Ectodermal cell (in vitro differentiated cells): ENCODE data around the gene KCNC1.

Experiments used
- H3K27ac ChIP-seq: 2 replicates; pipeline ENCODE4 v1.7.0; 2013; ENCODE audit warnings: mild to moderate bottlenecking, low read depth, low read length; ENCODE audit not compliant: insufficient read depth, poor library complexity, severe bottlenecking
- H3K27me3 ChIP-seq: 2 replicates; pipeline ENCODE4 v1.7.0; 2013; ENCODE audit warnings: mild to moderate bottlenecking, low read length; ENCODE audit not compliant: insufficient read depth, control insufficient read depth, poor library complexity, severe bottlenecking
- H3K36me3 ChIP-seq: one replicate; pipeline ENCODE4 v1.7.0; 2013; ENCODE audit warnings: low read length; ENCODE audit not compliant: control insufficient read depth, insufficient read depth
- H3K4me1 ChIP-seq: one replicate; pipeline ENCODE4 v1.7.0; 2013; ENCODE audit warnings: low read length; ENCODE audit not compliant: control insufficient read depth, insufficient read depth
- H3K4me3 ChIP-seq: 2 replicates; pipeline ENCODE4 v1.7.0; 2013; ENCODE audit warnings: low read depth, low read length, control low read depth; ENCODE audit not compliant: insufficient read depth
- H3K9me3 ChIP-seq: 2 replicates; pipeline ENCODE4 v1.7.0; 2013; ENCODE audit warnings: mild to moderate bottlenecking, low read length, moderate library complexity; ENCODE audit not compliant: control insufficient read depth
- WGBS, 2 experiments: methylation state at CpG; one replicate each; pipeline ENCODE4 v1.1.7; 2013; ENCODE audit warnings: missing lambda C conversion rate in 2 of 2; 5-methylcytosine and 5-hydroxymethylcytosine counted together

KCNC1 gene

DNA sequence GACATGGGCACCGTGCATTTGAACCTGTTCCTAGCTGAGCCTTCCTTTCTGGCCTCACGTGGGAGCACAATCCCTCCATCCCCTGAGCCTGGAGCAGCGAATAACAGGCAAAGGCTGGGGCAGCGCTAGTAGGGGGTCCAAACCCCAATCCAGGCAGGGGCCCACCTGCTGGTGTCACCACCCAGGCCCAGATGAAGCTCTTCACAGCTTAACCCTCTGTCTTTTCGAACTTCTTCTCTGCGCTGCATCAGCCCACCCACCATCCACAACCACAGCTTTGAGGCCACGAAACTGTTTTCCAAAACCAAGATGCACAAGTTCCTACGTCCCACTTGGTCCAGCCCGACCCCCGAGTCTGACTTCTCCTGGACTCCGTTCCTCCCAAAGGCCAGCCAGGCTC lies 11.5 kb downstream of the KCNC1 start:
- Histone ChIP-seq H3K36me3 (no peaks in the 10 kb centered on the region), H3K9me3 (no peaks in the 10 kb centered on the region), H3K4me1 (no peaks in the 10 kb centered on the region), H3K27ac (no peak overlapping the region), H3K4me3 (no peak overlapping the region), H3K27me3 (no peaks in the 10 kb centered on the region)
- WGBS, 2 experiments = 81 to 83% methylated on average over 11 of the region's 11 CpGs

DNA sequence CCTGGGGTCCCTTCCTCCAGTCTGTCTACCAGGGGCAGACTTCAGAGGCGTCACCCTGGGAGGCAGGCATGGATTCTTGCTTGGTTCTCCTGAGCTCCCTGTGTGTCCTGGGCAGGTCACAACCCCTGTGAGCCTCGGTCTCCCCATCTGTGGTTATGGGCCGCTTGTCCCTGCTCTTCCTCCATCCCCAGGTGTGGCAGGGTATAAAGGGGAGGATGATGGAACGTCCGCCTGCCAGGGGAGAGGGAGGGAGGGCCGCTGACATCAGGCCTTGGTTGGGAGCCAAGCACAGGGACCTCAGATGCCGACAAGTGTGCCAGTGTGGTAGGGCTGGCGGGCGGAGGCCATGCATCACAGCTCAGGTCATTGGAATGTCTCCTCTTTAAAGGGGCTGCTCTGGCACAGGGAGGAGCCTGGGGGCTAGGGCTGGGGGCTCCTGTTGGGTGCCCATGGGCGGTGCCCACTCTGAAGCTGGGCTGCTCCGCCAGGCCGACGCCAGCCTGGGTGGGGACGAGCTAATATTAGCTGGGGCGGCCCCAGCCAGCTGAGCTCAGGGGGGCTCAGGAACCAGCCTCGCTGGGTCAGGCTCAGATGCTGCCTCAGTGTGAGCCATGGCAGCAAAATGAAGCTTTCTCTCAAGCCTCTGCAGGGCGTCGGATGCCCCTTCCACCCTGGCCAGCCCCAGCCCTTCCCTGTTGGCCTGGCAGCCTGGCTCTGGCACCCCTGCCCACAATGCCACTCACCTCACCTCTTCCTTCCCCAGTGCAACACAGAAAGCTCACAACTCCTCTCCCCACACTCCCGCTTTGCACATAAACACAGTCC lies 12.8 kb downstream of the KCNC1 start:
- Histone ChIP-seq H3K36me3 (no peaks in the 10 kb centered on the region), H3K27ac (no peak overlapping the region), H3K4me1 (no peaks in the 10 kb centered on the region), H3K4me3 (no peak overlapping the region), H3K9me3 (no peaks in the 10 kb centered on the region), H3K27me3 (no peaks in the 10 kb centered on the region)
- WGBS, 2 experiments = 89% methylated on average over 19 of the region's 19 CpGs

DNA sequence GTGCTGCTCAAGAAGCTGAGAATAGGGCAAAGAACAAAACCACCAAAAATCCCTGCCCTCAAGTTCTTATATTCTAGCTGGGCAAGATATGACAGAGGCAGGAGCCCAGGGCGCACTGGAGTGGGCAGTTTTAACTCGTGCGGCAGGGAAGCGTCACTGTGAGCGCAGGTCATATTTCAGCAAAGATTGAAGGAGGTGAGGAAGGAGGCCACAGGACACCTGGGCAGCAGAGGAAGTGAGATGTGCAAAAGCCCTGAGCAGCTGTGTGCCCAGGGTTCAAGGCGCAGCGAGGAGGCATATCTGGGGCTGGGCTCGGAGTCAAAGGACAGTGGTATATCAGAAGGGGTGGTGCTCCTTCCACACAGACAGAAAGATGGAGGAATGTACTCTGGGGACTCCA lies 13.5 kb downstream of the KCNC1 start:
- H3K4me3 ChIP-seq = no peak overlapping the region
- H3K27me3 ChIP-seq = no peaks in the 10 kb centered on the region
- no peaks in the 10 kb centered on the region for H3K9me3 ChIP-seq
- WGBS, 2 experiments = 88 to 91% methylated on average over 8 of the region's 8 CpGs
- H3K36me3 ChIP-seq = no peaks in the 10 kb centered on the region
- no peaks in the 10 kb centered on the region for H3K4me1 ChIP-seq
- H3K27ac ChIP-seq = no peak overlapping the region

DNA sequence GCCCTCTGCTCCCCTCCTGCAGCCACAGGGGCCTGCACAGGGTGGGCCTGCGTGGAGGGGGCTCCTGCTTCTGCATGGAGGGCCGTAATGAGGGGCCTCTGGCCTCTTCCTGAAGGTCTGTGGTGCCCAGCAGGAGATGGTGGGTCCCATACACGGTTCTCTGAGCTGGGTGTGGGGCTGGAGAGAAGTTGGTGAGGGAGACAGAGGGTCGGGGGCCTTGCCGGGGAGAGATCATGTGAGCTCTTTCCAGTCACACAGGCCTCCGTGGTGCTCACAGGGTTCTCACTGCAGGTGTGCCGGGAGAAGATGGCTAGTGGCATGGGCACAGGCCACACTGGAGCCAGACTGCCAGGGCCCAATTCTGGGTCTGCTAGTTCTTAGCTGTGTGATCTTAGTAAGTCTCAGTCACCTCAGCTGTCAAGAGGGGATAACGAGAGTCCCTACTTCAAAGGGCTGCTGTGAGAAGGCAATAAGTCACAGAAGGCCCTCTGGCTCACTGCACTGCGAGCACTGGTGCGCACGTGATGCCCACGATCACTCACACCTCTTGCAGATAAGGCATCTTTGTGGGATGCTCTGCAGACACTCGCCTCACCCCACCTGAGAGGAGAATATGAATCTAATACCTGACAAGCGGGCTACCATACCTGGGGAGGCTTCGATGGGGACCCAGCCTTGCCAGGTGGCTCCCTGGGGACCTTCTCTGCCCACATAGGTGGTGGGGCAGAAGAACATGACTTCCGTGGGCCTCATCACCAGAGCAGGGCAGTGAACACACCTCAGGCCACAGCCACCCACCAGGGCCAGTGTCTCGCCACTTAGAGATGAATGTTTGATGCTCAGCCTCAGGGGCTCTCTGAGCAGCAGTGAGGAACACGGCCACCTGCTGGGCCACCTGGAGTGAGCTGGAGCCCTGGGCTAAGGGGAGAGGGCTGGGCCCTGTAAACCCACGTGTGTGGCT lies 14.5 kb downstream of the KCNC1 start:
- WGBS, 2 experiments = 91% methylated on average over 19 of the region's 19 CpGs

DNA sequence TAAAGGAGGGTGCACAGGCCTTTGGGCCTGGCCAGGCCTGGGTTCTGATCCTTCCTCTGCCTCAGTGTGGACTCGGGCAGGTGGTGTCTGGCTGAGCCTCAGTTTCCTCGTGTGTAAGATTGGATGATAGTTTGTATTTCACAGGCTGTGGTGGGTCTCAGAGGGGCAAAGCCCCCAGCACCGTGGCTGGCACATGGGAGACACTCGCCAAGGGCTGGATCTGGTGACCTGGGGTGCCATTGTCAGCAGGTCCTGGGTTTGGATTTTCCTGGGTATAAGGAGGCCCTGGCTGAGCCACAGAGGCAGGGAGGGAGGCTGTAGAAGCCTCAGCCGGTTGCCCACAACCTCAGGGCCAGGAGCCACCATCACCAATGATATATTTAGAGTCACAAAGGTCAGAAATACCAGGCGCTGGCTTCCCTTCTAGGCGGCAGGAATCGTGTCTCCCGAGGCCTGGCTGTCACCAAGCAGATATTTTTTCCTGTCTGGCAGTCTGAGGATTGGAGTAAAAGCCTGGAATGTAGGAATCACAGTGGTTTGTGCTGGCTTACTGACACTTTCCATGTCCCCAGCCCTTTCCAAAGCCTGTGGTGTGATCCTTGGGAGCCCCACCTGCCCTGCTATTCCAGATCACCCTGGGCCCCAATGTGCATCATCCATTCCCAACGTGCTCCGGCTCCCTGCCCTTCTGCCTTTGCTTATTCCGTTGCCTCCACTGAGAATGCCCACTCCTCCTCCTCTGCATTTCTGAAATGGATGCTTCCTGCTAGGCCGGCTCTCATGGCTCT lies 15.6 kb downstream of the KCNC1 start:
- no peaks in the 10 kb centered on the region for H3K9me3 ChIP-seq
- 87 to 91% methylated on average over 13 of the region's 13 CpGs for WGBS, 2 experiments
- no peaks in the 10 kb centered on the region for H3K36me3 ChIP-seq
- no peaks in the 10 kb centered on the region for H3K27me3 ChIP-seq
- no peak overlapping the region for H3K4me3 ChIP-seq
- H3K4me1 ChIP-seq = no peaks in the 10 kb centered on the region
- H3K27ac ChIP-seq = no peak overlapping the region

More for the DNA sequence above, 14.5 kb downstream of the KCNC1 start:
- no peaks in the 10 kb centered on the region for H3K27me3 ChIP-seq
- no peaks in the 10 kb centered on the region for H3K36me3 ChIP-seq
- no peak overlapping the region for H3K4me3 ChIP-seq
- H3K4me1 ChIP-seq = no peaks in the 10 kb centered on the region
- H3K27ac ChIP-seq = no peak overlapping the region
- no peaks in the 10 kb centered on the region for H3K9me3 ChIP-seq

DNA sequence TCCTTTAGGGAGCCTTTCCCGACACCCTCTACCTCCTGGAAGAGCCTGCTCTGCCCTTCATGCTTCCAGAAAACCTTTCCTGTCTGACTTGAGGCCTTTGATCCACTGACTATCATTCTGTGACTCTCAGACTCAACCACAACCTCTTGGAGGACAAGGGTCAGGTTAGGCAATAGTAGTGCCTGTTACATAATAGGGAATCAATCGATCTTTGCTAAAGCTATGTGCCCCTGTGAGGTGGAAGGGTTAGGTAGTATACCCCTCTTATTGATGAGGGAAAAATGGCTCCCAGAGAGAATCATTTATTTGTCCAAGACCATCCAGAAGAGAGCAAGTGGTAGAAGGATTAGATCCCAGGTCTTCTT lies 16.2 kb downstream of the KCNC1 start:
- H3K9me3 ChIP-seq = no peaks in the 10 kb centered on the region
- H3K27me3 ChIP-seq = peaks cover 5% of the 10 kb centered on the region
- H3K4me3 ChIP-seq = no peak overlapping the region
- no peaks in the 10 kb centered on the region for H3K36me3 ChIP-seq
- 86 to 91% methylated on average over 2 of the region's 2 CpGs for WGBS, 2 experiments
- no peaks in the 10 kb centered on the region for H3K4me1 ChIP-seq
- H3K27ac ChIP-seq = no peak overlapping the region

DNA sequence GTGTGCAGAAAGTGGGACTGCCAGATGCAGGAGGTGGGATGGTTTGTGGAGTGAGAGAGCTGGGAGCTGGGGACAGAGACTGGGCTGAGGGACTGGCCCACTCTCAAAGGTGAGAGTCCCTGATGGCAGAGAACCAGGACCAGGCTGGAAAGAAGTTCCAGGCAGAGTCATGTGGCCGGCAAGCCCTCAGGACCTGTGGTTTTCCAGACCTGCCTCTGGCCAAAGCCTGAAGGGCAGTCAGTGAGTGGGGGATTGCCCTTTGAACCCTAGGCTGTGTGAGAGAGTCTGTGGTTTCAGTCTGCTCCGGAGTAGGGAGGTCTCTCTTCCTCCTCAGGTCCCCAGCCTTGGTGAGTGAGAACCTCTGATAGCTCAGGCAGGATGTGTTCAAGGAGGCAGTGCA lies 17.0 kb downstream of the KCNC1 start:
- H3K4me3 ChIP-seq = no peak overlapping the region
- no peak overlapping the region for H3K27ac ChIP-seq
- no peaks in the 10 kb centered on the region for H3K9me3 ChIP-seq
- peaks cover 5% of the 10 kb centered on the region for H3K27me3 ChIP-seq
- H3K36me3 ChIP-seq = no peaks in the 10 kb centered on the region
- no peaks in the 10 kb centered on the region for H3K4me1 ChIP-seq
- 90 to 93% methylated on average over 2 of the region's 2 CpGs for WGBS, 2 experiments

DNA sequence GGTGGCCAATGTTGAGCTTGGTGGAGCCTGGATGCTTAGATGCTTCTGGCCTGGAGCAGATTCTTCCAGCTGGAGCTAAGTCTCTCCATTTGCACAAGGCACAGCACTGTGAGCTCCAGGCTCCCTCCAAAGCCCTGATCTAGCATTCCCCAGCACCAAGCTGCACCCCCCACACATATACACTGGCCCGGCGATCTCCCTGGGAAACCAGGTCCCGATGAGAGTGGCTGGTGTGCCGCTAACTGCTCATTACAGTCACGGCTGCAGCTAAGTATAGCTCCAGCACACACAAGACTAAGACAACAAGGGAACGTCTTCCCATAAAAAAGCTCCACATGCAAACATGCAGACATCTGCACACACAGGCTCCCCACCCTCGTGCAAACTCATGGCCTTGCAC lies 17.6 kb downstream of the KCNC1 start:
- Histone ChIP-seq H3K27me3 (peaks cover 5% of the 10 kb centered on the region), H3K9me3 (no peaks in the 10 kb centered on the region), H3K4me1 (no peaks in the 10 kb centered on the region), H3K4me3 (no peak overlapping the region), H3K36me3 (no peaks in the 10 kb centered on the region), H3K27ac (no peak overlapping the region)
- 90 to 91% methylated on average over 7 of the region's 7 CpGs for WGBS, 2 experiments

DNA sequence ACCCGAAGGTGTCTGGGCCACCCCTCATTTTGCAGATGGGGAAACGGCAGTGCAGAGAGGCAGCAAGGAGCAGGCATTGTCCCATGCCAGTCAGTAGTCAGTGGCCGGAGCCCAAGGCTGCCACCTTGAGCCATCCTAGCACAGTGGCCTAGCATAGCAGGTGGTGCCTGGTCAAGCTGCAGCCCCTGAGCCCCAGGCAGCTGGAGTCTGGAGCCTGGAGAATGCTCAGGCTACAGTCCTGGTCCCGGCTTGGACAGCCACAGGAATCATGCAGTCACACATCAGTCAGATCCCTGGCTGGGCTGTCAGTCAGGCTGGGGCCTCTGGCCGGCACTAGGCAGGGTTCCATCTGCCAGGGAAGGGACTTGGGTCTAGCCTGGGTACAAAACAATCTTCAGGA lies 18.6 kb downstream of the KCNC1 start:
- Histone ChIP-seq H3K4me1 (no peaks in the 10 kb centered on the region), H3K9me3 (no peaks in the 10 kb centered on the region), H3K36me3 (no peaks in the 10 kb centered on the region), H3K27ac (no peak overlapping the region), H3K4me3 (no peak overlapping the region), H3K27me3 (peaks cover 5% of the 10 kb centered on the region)
- 76 to 80% methylated on average over 5 of the region's 5 CpGs for WGBS, 2 experiments

DNA sequence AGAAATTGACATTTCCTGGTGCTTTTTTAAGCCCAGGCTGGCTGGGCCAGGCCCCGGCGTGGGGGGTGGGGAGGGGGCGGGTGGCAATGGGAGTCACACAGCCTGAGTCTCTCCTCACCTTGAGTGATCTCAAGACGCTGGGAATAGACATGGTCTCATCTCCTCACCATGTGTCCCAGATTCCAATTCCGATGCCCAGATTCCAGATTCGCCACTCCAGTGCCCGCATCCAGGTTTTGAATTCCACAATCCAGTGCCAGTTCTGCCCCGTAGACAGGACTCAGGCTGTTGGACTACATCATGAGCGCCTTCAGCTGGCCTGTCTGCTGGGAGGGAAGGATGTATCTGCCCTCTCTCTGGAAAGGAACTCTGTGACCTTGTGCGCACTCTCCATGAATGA lies 19.1 kb downstream of the KCNC1 start:
- no peaks in the 10 kb centered on the region for H3K36me3 ChIP-seq
- no peak overlapping the region for H3K4me3 ChIP-seq
- H3K27me3 ChIP-seq = peaks cover 5% of the 10 kb centered on the region
- 93% methylated on average over 10 of the region's 10 CpGs for WGBS, 2 experiments
- H3K27ac ChIP-seq = no peak overlapping the region
- H3K9me3 ChIP-seq = no peaks in the 10 kb centered on the region
- H3K4me1 ChIP-seq = no peaks in the 10 kb centered on the region
